BJ (cell line): ENCODE measurements around the gene TOGARAM1. TPM values are rescaled to one million over a fixed set of nuclear protein-coding genes. Genes with fewer than 3 reads are reported as not detected.

Source experiments
- CTCF ChIA-PET: fragments of 350-600 bp; formaldehyde crosslinking; extraction: SDS; loops from one replicate; lab custom pipeline; 2021; ENCODE audit warnings: antibody characterized with exemption, inconsistent platforms; lab: Yijun Ruan, JAX
- POLR2A ChIA-PET: fragments of 300-600 bp; sonication (Branson Sonifier 250); formaldehyde crosslinking; extraction: SDS; loops from one replicate; lab custom pipeline; 2021; ENCODE audit warnings: antibody characterized with exemption; lab: Charles Lee
- DNase-seq: peaks from one replicate; pipeline ENCODE4 v3.0.0-alpha.2; 2011; ENCODE audit warnings: low read depth
- H3K27me3 ChIP-seq: 2 replicates; pipeline ENCODE4 v1.6.0; 2011; ENCODE audit warnings: low read length; ENCODE audit not compliant: control insufficient read depth, insufficient read depth
- H3K36me3 ChIP-seq: 2 replicates; pipeline ENCODE4 v1.5.1; 2011; ENCODE audit warnings: low read length; ENCODE audit not compliant: control insufficient read depth, insufficient read depth
- H3K4me3 ChIP-seq: 2 replicates; pipeline ENCODE4 v1.5.1; 2011; ENCODE audit warnings: low read depth, mild to moderate bottlenecking, control low read depth, low read length
- polyA plus RNA-seq: library from polyadenylated mRNA; depleted of rRNA; stranded (reverse); fragments of >200 nt; gene quantifications from 2 replicates; pipeline ENCODE4 v1.2.3, GENCODE V29; 2011
- TF ChIP-seq, protein P1 (sequence below): IDR thresholded peaks from 2 replicates; pipeline ENCODE4 v1.5.1; 2011; ENCODE audit warnings: low read depth, mild to moderate bottlenecking, control low read depth, inconsistent platforms, low read length, moderate library complexity; ENCODE audit not compliant: insufficient read depth

TOGARAM1 gene
- polyA plus RNA-seq, 1 experiment: 5.4 TPM

GRCh38 chr14:44961151-44961553, 838 bp upstream of the TOGARAM1 start:
- no peaks in the 10 kb centered on the region for H3K27me3 ChIP-seq
- POLR2A ChIA-PET: interaction anchor here (0.6 kb wide), 1 partner anchor 172 kb away, joined by 3 read pairs; no protein-coding TSS in a partner anchor
- no peaks in the 10 kb centered on the region for H3K36me3 ChIP-seq
- TF ChIP-seq, protein P1, sequence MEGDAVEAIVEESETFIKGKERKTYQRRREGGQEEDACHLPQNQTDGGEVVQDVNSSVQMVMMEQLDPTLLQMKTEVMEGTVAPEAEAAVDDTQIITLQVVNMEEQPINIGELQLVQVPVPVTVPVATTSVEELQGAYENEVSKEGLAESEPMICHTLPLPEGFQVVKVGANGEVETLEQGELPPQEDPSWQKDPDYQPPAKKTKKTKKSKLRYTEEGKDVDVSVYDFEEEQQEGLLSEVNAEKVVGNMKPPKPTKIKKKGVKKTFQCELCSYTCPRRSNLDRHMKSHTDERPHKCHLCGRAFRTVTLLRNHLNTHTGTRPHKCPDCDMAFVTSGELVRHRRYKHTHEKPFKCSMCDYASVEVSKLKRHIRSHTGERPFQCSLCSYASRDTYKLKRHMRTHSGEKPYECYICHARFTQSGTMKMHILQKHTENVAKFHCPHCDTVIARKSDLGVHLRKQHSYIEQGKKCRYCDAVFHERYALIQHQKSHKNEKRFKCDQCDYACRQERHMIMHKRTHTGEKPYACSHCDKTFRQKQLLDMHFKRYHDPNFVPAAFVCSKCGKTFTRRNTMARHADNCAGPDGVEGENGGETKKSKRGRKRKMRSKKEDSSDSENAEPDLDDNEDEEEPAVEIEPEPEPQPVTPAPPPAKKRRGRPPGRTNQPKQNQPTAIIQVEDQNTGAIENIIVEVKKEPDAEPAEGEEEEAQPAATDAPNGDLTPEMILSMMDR: no peak
- DNase-seq: no peak
- H3K4me3 ChIP-seq: peak overlapping the region; percentile 71
- CTCF ChIA-PET: interaction anchor here (0.6 to 4.2 kb wide), 2 partner anchors 47 to 58 kb away, joined by 3 to 28 read pairs; no protein-coding TSS in a partner anchor

DNA sequence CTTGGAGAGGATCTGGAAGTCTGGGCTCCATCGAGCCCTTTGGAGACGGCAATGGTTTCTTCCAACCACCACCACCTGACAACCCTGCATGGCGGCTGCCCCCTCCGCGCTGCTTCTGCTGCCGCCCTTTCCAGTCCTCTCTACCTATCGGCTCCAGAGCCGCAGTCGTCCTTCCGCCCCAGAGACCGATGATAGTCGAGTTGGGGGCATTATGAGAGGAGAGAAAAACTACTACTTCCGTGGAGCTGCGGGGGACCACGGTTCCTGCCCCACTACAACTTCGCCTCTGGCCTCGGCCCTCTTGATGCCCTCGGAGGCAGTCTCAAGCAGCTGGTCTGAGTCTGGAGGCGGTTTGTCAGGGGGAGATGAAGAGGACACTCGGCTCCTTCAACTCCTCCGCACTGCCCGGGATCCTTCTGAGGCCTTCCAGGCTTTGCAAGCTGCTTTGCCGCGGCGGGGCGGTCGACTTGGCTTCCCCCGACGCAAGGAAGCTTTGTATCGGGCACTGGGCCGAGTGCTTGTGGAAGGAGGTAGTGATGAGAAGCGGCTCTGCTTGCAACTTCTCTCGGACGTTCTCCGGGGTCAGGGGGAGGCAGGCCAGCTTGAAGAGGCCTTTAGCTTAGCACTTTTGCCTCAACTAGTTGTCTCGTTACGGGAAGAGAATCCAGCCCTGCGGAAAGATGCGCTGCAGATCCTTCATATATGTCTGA, 499 bp downstream of the TOGARAM1 start:
- TF ChIP-seq, protein P1: no peak
- no peak for DNase-seq
- ChIA-PET CTCF (interaction anchor here (0.7 to 4.2 kb wide), 6 partner anchors 14 to 310 kb away, joined by 3 to 28 read pairs (median 3); no protein-coding TSS in a partner anchor), POLR2A (interaction anchor here (0.7 kb wide), 1 partner anchor 66 kb away, joined by 8 read pairs; a partner anchor contains a TSS)
- peak overlapping the region; percentile 68 for H3K4me3 ChIP-seq
- H3K36me3 ChIP-seq: no peaks in the 10 kb centered on the region
- H3K27me3 ChIP-seq: no peaks in the 10 kb centered on the region

DNA sequence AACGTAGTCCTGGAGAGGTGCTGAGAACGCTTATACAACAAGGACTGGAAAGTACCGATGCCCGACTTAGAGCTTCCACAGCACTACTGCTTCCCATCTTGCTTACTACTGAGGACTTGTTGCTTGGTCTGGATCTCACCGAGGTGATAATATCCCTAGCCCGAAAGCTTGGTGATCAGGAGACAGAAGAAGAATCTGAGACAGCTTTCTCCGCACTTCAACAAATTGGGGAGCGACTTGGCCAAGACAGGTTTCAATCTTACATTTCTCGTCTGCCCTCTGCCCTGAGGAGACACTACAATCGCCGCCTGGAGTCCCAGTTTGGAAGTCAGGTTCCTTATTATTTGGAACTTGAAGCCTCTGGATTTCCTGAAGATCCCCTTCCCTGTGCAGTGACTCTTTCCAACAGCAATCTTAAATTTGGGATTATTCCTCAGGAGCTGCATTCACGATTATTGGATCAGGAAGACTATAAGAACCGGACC, 1.1 kb downstream of the TOGARAM1 start:
- Histone ChIP-seq H3K27me3 (no peaks in the 10 kb centered on the region), H3K36me3 (no peaks in the 10 kb centered on the region), H3K4me3 (peak overlapping the region; percentile 68)
- DNase-seq: no peak
- ChIA-PET POLR2A (no interaction called here), CTCF (interaction anchor here (0.8 to 4.2 kb wide), 7 partner anchors 13 to 289 kb away, joined by 3 to 28 read pairs (median 3); no protein-coding TSS in a partner anchor)
- TF ChIP-seq, protein P1: no peak

DNA sequence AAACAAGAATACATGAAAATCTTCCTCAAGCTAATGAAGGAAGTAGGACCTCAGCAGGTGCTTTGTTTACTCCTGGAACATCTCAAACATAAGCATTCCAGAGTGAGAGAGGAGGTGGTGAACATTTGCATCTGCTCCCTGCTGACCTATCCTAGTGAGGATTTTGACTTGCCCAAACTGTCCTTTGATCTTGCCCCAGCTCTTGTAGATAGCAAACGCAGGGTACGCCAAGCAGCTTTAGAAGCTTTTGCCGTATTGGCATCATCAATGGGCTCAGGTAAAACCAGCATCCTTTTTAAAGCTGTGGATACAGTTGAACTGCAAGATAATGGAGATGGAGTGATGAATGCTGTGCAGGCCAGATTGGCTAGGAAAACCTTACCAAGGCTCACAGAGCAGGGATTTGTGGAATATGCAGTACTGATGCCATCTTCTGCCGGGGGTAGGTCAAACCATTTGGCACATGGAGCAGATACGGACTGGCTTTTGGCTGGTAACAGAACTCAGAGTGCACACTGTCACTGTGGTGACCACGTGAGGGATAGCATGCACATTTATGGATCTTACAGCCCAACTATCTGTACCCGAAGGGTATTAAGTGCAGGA, 1.9 kb downstream of the TOGARAM1 start:
- POLR2A ChIA-PET: no interaction called here
- no peak for DNase-seq

More for the DNA sequence above, 1.9 kb downstream of the TOGARAM1 start:
- TF ChIP-seq, protein P1: no peak
- Histone ChIP-seq H3K4me3 (peak overlapping the region; percentile 68), H3K27me3 (no peaks in the 10 kb centered on the region), H3K36me3 (no peaks in the 10 kb centered on the region)
- CTCF ChIA-PET: interaction anchor here (0.8 to 4.2 kb wide), 4 partner anchors 13 to 289 kb away, joined by 3 to 28 read pairs (median 3); no protein-coding TSS in a partner anchor
